Left forelimb (tissue), 1 donor: ENCODE data around the gene ANKRD63.

Experiments used
- DNase-seq: peaks from one replicate; pipeline ENCODE4 v3.0.0-alpha.2; 2018; ENCODE audit warnings: low spot score

Gene ANKRD63, protein sequence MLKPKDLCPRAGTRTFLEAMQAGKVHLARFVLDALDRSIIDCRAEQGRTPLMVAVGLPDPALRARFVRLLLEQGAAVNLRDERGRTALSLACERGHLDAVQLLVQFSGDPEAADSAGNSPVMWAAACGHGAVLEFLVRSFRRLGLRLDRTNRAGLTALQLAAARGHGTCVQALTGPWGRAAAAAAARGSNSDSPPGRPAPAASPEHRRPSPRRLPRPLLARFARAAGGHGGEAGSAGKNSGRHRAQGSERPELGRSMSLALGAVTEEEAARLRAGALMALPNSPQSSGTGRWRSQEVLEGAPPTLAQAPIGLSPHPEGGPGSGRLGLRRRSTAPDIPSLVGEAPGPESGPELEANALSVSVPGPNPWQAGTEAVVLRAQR

DNA sequence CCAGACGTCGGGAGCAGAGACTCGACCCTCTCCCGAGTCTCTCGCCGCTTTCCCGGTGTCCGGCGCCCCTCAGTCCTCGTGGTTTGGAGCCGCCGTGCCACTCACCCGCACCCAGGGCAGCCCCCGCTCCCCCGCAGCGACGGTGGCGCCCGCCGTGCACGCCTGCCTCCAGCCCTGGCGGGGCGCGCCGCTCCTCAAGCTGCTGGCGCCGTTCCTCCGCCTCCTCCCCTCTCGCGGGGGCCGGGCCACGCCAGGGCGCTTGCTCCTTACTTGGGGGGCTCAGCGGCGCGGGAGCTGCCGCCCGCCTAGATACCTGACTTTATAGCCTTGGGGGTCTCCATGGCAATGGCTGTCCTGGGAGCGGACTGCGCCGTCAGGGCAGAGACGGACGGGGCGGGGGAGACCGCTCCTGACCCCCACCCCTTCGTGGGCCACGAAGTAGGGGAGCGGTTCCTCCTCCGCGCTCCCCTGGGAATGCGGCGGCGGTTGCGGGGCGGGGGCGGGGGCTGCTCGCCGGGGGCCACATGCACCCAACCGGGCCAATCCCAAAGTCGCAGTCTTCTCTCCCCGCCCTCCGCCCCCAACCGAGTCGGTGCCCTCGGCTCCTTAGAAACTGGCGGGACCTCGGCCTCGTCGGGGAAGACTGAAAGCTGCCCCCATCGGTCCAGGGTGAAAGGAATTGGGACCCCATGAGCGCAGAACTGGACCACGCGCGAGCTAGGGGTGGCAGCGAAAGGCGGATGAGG is at the start of gene ANKRD63:
ANKRD63 (minus strand) TSS at position 196 of the 746 bp plus-strand sequence. CDS start 478 bp downstream, outside the sequence.
- no peak for DNase-seq

DNA sequence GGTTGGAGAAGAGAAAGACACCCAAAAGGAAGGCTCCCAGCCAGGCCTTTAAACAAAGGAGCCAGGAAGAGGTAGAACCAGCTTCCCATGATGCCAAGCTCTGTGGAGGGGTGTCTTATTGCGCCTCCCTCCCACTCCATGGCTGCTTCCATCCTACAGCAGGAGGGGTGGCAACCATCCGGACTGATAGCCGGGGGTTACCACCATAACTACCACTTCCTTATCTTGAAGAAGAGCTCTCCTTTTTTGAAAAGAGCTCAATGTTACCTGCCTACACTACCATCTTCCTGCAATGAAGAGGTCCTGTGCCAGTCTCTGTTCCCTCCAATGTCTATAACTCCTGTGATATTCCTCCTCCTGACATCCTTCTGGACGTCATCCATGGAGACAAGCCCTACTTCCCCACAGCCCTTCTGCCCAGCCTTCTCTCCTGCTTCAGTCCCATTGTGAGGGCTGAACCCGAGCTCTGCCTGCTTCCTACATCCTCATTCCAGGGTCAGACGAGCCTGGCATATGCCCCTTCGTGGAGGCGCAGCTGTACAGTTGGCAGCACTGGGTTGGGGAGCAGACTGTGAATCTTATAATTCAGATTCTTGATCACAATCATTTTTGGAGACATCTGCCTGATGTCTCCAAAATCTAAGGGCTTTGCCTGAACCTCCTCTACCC is 49.4 kb upstream of the ANKRD63 start:
- no peak for DNase-seq

DNA sequence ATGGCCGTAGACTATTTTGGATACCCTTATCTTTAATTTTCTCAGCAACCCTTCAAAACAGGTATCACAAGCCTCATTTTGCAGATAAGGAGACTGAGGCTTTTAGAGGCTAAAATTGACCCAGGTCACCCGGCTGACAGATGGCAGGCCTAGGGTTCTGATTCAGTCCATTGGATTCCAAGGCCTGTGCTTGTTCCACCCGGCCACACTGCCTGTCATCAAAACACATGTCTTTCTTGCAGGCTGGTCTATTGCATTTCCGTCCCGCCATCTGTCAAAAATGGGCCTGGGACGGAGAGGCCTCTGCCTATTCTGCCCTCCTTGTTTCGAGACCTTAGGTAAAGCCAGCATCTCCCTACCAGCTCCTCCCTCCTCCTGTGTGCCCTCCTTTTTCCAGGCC is 48.8 kb upstream of the ANKRD63 start:
- DNase-seq: no peak

- DNase-seq: no peak
Measured at GRCh38 chr15:40331026-40331425, 48.2 kb upstream of the ANKRD63 start.

- no peak for DNase-seq
Measured at GRCh38 chr15:40330368-40330836, 47.5 kb upstream of the ANKRD63 start.

DNA sequence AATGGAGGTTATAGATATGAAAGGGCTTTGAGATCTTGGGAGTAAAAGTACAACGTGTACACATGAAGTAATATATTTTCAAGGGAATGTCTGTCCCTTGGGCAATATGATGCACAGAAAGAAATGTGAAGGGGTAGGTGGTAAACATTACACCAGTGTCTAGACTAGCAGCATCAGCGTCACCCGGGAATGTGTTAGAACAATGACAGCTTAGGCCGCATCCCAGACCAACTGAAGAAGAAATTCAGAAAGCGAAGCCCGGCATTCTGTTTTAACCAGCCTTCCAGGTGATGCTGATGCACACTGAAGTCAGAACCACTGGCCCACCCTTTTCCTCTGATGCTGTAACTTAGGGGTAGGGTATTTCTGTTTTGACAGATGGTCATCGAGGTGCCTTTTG is 46.9 kb upstream of the ANKRD63 start:
- DNase-seq: no peak

- no peak for DNase-seq
Measured at GRCh38 chr15:40328751-40329150, 45.9 kb upstream of the ANKRD63 start.

DNA sequence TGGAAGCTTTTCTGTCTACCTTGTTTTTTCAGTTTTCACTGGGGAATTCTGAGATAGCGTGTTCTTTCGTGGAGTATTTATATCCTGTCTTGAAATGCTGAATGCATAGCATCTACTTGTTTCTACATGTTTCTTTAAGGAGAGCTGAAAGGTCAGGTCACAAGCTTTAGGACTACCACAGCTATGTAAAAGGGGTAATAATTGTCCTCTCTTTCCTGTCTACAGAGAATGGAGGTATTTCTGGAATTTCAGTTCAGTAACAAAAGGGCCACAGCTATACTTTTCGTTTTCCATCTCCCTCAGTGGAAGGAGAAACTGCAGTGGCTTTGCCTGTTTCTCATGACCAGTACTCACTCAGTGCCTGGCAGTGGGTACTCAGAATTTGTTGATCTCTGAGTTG is 45.3 kb upstream of the ANKRD63 start:
- DNase-seq: no peak

- no peak for DNase-seq
Measured at GRCh38 chr15:40327457-40327856, 44.6 kb upstream of the ANKRD63 start.

- DNase-seq: no peak
Measured at GRCh38 chr15:40325700-40326099, 42.8 kb upstream of the ANKRD63 start.

- no peak for DNase-seq
Measured at GRCh38 chr15:40325188-40325587, 42.3 kb upstream of the ANKRD63 start.

- DNase-seq: no peak
Measured at GRCh38 chr15:40323953-40324937, 41.4 kb upstream of the ANKRD63 start.

- DNase-seq: peak; percentile 93
Measured at GRCh38 chr15:40323239-40323952, 40.5 kb upstream of the ANKRD63 start, which contains the start of gene INAFM2. Gene INAFM2, plus strand, starts transcription at chr15:40323692. Its CDS starts 364 bp downstream, at chr15:40324056.

- DNase-seq: no peak
Measured at GRCh38 chr15:40322531-40323238, 39.8 kb upstream of the ANKRD63 start.

DNA sequence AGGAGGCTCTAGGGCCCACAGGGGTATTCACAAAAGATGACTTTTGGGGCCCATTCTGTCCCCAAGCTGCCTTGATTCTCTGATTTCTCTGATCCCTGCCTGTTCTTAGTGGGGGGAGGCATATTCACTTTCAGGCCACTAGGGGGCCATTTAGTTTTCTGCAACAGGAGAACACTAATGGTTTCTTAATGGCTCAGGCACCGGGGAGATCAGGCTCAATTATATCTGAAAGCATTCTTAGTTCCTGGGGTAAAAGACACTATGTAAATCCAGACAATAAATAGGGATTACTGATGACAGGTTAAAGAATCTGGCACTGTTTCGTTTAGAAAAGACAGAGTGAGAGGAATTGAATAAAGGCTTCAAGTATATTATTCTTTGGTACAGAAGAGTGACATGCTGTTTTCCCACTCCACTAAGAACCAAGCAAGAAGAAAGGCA is 38.1 kb upstream of the ANKRD63 start:
- no peak for DNase-seq

DNA sequence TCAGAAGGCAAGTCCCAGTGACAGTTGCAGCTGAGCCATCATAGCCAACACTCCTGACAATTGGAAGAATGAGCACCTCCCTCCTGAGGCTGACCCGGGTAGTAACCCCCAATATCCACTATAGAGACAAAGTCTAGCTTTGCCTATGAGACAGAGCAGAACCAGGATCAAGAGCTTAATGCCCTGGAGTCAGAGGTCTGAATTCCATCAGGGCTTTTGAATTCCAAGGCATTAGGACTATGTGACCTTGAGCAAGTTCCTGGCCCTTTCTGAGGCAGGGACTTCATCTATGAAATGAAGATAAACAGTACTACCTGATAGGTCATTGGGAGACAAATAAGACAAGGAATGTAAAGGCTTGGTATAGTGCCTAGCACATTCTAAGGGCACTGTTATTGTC is 37.5 kb upstream of the ANKRD63 start:
- no peak for DNase-seq

GRCh38 chr15:40317580-40317979 is 34.7 kb upstream of the ANKRD63 start:
- DNase-seq: no peak

DNA sequence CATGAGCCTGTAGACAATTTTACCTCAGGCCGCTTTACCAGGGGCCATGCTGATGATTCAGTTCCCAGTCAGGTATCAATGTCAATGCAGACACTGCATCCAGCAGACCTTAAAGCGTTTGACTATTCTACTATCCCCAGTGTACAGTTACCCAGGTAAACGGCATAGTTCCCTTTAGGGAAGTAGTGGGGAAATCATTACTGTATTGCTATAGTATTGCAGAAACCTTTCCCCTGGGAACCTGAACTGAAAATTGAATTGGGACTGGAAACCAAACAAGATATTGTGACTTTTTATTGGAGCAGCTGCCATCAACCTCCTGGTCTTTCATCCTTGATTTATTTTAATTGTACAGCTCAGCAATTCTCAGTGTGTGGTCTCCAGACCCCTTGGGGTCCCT is 34.1 kb upstream of the ANKRD63 start:
- no peak for DNase-seq

- DNase-seq: no peak
Measured at GRCh38 chr15:40314723-40315276, 31.9 kb upstream of the ANKRD63 start.
